Endothelial cell of umbilical vein (primary cell): ENCODE results near the gene SUGCT. TPM values are rescaled to one million over a fixed set of nuclear protein-coding genes. Genes with fewer than 3 reads are reported as not detected.

Experiments used
- BruUV-seq: library from RNA; stranded (reverse); fragments of 400-500 nt; replicated peaks from 2 replicates; lab custom pipeline; 2021; lab: Mats Ljungman, UMichigan
- CTCF ChIA-PET: fragments of 300-600, 350-600 bp; sonication (Branson Sonifier 250); formaldehyde crosslinking; loops from one replicate; lab custom pipeline; 2021; ENCODE audit warnings: antibody characterized with exemption, inconsistent platforms; lab: Charles Lee
- POLR2A ChIA-PET: fragments of 300-600, 350-600 bp; sonication (Branson Sonifier 250); formaldehyde crosslinking; loops from one replicate; lab custom pipeline; 2021; ENCODE audit warnings: antibody characterized with exemption, inconsistent platforms; lab: Charles Lee
- DNase-seq: peaks from one replicate; pipeline ENCODE4 v3.0.0-alpha.2; 2011; ENCODE audit warnings: low read depth, low spot score
- FAIRE-seq: peaks from 2 replicates; lab custom pipeline; 2011; peaks lifted over from hg19 to GRCh38; lab: Jason Lieb, UNC
- H2AFZ ChIP-seq: 2 replicates; pipeline ENCODE4 v1.6.0; 2012; ENCODE audit warnings: low read depth, low read length, control low read depth, inconsistent platforms
- H3K27ac ChIP-seq: 2 replicates; pipeline ENCODE4 v1.5.1; 2011; ENCODE audit warnings: low read depth, mild to moderate bottlenecking, control low read depth, low read length, moderate library complexity; ENCODE audit not compliant: insufficient read depth
- H3K27me3 ChIP-seq, 2 experiments: 2 replicates each; pipeline versions ENCODE4 v1.6.0 to v1.6.1; 2011; ENCODE audit warnings: low read length in 2 of 2, mixed read lengths in 1 of 2; ENCODE audit not compliant: control insufficient read depth in 2 of 2, insufficient read depth in 2 of 2
- H3K36me3 ChIP-seq, 2 experiments: 2 replicates in 1 of 2; 3 replicates in 1 of 2; pipeline ENCODE4 v1.5.1; 2011; ENCODE audit warnings: low read length in 2 of 2, mild to moderate bottlenecking in 1 of 2, moderate library complexity in 1 of 2; ENCODE audit not compliant: control insufficient read depth in 2 of 2, insufficient read depth in 2 of 2; ENCODE audit errors: extremely low read depth in 1 of 2
- H3K4me1 ChIP-seq: 3 replicates; pipeline ENCODE4 v1.5.1; 2011; ENCODE audit warnings: mild to moderate bottlenecking, low read length; ENCODE audit not compliant: control insufficient read depth, insufficient read depth; ENCODE audit errors: extremely low read depth
- H3K4me2 ChIP-seq: 2 replicates; pipeline ENCODE4 v1.6.1; 2011; ENCODE audit warnings: low read length, control low read depth, mixed read lengths; ENCODE audit not compliant: insufficient read depth
- H3K4me3 ChIP-seq, 3 experiments: fragments of 200-600 bp in 1 of 3; sonication (generic), shearing (Covaris generic) in 1 of 3; replicated peaks in 1 of 3; 2 replicates each; pipeline ENCODE4 v1.5.1; 2011 to 2016; ENCODE audit warnings: control low read depth in 3 of 3, low read length in 3 of 3, mild to moderate bottlenecking in 2 of 3, inconsistent platforms in 1 of 3, low read depth in 1 of 3, moderate library complexity in 1 of 3; ENCODE audit not compliant: insufficient read depth in 1 of 3
- H3K79me2 ChIP-seq: 2 replicates; pipeline ENCODE4 v1.6.0; 2012; ENCODE audit warnings: low read length, inconsistent platforms; ENCODE audit not compliant: control insufficient read depth, insufficient read depth
- H3K9ac ChIP-seq: replicated peaks from 2 replicates; pipeline ENCODE3; 2011; ENCODE audit warnings: low read length, control low read depth; ENCODE audit not compliant: insufficient read depth; ENCODE audit errors: extremely low read depth
- H3K9me1 ChIP-seq: replicated peaks from 3 replicates; pipeline ENCODE4 v1.6.0; 2011; ENCODE audit warnings: mild to moderate bottlenecking, low read length; ENCODE audit not compliant: control insufficient read depth, insufficient read depth; ENCODE audit errors: extremely low read depth
- H3K9me3 ChIP-seq: replicated peaks from 2 replicates; pipeline ENCODE4 v1.5.1; 2012; ENCODE audit warnings: low read length, inconsistent platforms; ENCODE audit not compliant: control insufficient read depth, insufficient read depth
- H4K20me1 ChIP-seq: replicated peaks from 2 replicates; pipeline ENCODE3; 2011; ENCODE audit warnings: mild to moderate bottlenecking, low read length; ENCODE audit not compliant: control insufficient read depth, insufficient read depth; ENCODE audit errors: extremely low read depth
- EZH2 ChIP-seq: IDR thresholded peaks from 2 replicates; pipeline ENCODE4 v1.6.1; 2012; ENCODE audit warnings: borderline replicate concordance, low read depth, mild to moderate bottlenecking, moderate library complexity, low read length, inconsistent platforms; ENCODE audit not compliant: severe bottlenecking
- FOS ChIP-seq: IDR thresholded peaks from 2 replicates; pipeline ENCODE4 v1.6.1; 2011; ENCODE audit warnings: mild to moderate bottlenecking, low read length, moderate library complexity, borderline replicate concordance; ENCODE audit not compliant: insufficient read depth
- GATA2 ChIP-seq: IDR thresholded peaks from 2 replicates; pipeline ENCODE4 v1.7.0; 2011; ENCODE audit warnings: low read depth, mild to moderate bottlenecking, moderate library complexity, mixed read lengths, low read length; ENCODE audit not compliant: insufficient read length, insufficient read depth
- JUN ChIP-seq: IDR thresholded peaks from 2 replicates; pipeline ENCODE4 v1.6.1; 2011; ENCODE audit warnings: borderline replicate concordance, low read depth; ENCODE audit not compliant: insufficient read length, insufficient read depth
- MAX ChIP-seq: IDR thresholded peaks from 2 replicates; pipeline ENCODE4 v1.6.1; 2011; ENCODE audit not compliant: insufficient read depth, insufficient read length
- MYC ChIP-seq: IDR thresholded peaks from one replicate; pipeline ENCODE4 v1.6.1; 2011; ENCODE audit warnings: mild to moderate bottlenecking, low read depth, low read length
- POLR2A ChIP-seq: IDR thresholded peaks from 2 replicates; pipeline ENCODE4 v1.6.1; 2012; ENCODE audit warnings: low read depth, mild to moderate bottlenecking, control low read depth, low read length
- dilution Hi-C: fragments of 300-500 bp; cut with MboI; formaldehyde crosslinking; loops from one replicate; pipeline ENCODE4 v1.15.0; 2019; ENCODE audit warnings: low sequenced_read_pairs; ENCODE audit not compliant: extremely low pct_ligation_motif_present
- intact Hi-C: fragments of 100-400 bp; cut with micrococcal nuclease; formaldehyde crosslinking; loops from one replicate; pipeline ENCODE4 v1.10.0; 2022
- polyA plus RNA-seq, 4 experiments: library from polyadenylated mRNA; depleted of rRNA in 3 of 4; stranded (reverse) in 3 of 4; unstranded in 1 of 4; fragments of >200 nt; gene quantifications; 2 replicates each; pipeline versions ENCODE4 v1.2.1 to v1.2.3, GENCODE V29; 2011 to 2012; ENCODE audit warnings: missing spikeins in 1 of 4
- total RNA-seq: library from RNA; stranded (reverse); gene quantifications from 2 replicates; pipeline ENCODE4 v1.2.3, GENCODE V29; 2021
- TF ChIP-seq, protein P1 (sequence below), 2 donors: IDR thresholded peaks; 1 replicate in 1 of 2; 2 replicates in 1 of 2; pipeline ENCODE4 v1.5.1; 2011; ENCODE audit warnings: low read length in 2 of 2, mild to moderate bottlenecking in 2 of 2, moderate library complexity in 2 of 2, control low read depth in 1 of 2, inconsistent platforms in 1 of 2, low read depth in 1 of 2; ENCODE audit not compliant: insufficient read depth in 1 of 2; ENCODE audit errors: extremely low read depth in 1 of 2

SUGCT gene
- total and polyA plus RNA-seq, 2 donors (not counting 3 experiments of a cell fraction or from before 2014, with no cell fraction given): 1.2 to 1.4 TPM

GRCh38 chr7:40587419-40587818 is 452.6 kb downstream of the SUGCT start:
- Histone ChIP-seq H3K36me3 (no peaks in the 10 kb centered on the region), H3K79me2 (no peaks in the 10 kb centered on the region), H2AFZ (no peak overlapping the region), H4K20me1 (no peaks in the 10 kb centered on the region), H3K9me1 (no peaks in the 10 kb centered on the region), H3K4me1 (peaks cover 8% of the 10 kb centered on the region), H3K4me3 (no peak overlapping the region), H3K9ac (no peak overlapping the region), H3K27me3 (no peaks in the 10 kb centered on the region), H3K9me3 (no peaks in the 10 kb centered on the region), H3K27ac (no peak overlapping the region), H3K4me2 (no peak overlapping the region)
- ChIA-PET CTCF (interaction anchor here (2.1 kb wide), 1 partner anchor 355 kb away, joined by 6 read pairs; no protein-coding TSS in a partner anchor), POLR2A (no interaction called here)
- no TSS peak for BruUV-seq
- TF ChIP-seq JUN: no peak
- no peak for TF ChIP-seq GATA2
- TF ChIP-seq, protein P1, sequence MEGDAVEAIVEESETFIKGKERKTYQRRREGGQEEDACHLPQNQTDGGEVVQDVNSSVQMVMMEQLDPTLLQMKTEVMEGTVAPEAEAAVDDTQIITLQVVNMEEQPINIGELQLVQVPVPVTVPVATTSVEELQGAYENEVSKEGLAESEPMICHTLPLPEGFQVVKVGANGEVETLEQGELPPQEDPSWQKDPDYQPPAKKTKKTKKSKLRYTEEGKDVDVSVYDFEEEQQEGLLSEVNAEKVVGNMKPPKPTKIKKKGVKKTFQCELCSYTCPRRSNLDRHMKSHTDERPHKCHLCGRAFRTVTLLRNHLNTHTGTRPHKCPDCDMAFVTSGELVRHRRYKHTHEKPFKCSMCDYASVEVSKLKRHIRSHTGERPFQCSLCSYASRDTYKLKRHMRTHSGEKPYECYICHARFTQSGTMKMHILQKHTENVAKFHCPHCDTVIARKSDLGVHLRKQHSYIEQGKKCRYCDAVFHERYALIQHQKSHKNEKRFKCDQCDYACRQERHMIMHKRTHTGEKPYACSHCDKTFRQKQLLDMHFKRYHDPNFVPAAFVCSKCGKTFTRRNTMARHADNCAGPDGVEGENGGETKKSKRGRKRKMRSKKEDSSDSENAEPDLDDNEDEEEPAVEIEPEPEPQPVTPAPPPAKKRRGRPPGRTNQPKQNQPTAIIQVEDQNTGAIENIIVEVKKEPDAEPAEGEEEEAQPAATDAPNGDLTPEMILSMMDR (IDR thresholded peaks at IDR 0.05; ENCODE audit: extremely low read depth in 1 of 2, insufficient read depth in 1 of 2, low read depth in 1 of 2, low read length in 2 of 2): no peak
- no peak for TF ChIP-seq EZH2
- no peak for TF ChIP-seq FOS
- TF ChIP-seq MAX: no peak
- TF ChIP-seq POLR2A: no peak
- no peak for TF ChIP-seq MYC
- intact Hi-C loops: no loop called here
- no peak for DNase-seq
- dilution Hi-C loops: no loop called here
- no peak for FAIRE-seq
